ENCODE data around the gene OR13F1.
"Not testable (repeated sequence)": the region's sequence is repeated elsewhere in the genome, so short reads cannot be mapped to it uniquely, and the experiment has no call there.

The OR13F1 gene

GRCh38 chr9:104503963-104504362, at the start of gene OR13F1:
Gene OR13F1, plus strand, starts transcription at chr9:104504263. Its CDS starts 0 bp downstream, at chr9:104504263.
- H3K4me1 Mint-ChIP-seq = no peaks in the 10 kb centered on the region
- H3K27me3 Mint-ChIP-seq = no peaks in the 10 kb centered on the region
- ATAC-seq = no peak
- H3K4me3 Mint-ChIP-seq = no peak within 1 kb of the TSS
- no peak within 1 kb of the TSS for H3K27ac Mint-ChIP-seq
- H3K9me3 Mint-ChIP-seq = peaks cover 5 to 6% of the 10 kb centered on the region in 2 donors
- DNase-seq = no peak

DNA sequence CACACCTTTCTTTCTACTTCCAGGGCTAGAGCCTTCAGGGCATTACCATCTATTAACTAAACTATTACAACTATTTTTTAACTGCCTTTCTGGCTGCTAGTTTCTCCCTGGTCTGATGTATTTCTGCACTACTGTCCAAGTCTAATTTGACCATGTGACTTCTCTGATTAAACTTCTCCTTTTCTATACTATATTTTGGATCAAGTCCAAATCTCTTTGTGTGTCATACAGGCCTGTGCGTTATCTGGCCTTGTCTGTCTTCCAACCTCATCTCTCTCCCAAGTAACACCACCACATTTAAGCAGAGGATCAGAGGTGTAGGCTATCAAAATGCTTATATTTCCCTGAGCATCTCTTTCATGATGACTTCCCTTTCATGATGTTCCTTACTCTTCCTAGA, 47.2 kb upstream of the OR13F1 start:
- Mint-ChIP-seq H3K27ac (no peak overlapping the region), H3K4me1 (no peaks in the 10 kb centered on the region), H3K27me3 (peaks cover 8% of the 10 kb centered on the region), H3K9me3 (peaks cover 0 to 8% of the 10 kb centered on the region in 2 donors), H3K4me3 (no peak overlapping the region)
- DNase-seq = no peak
- no peak for ATAC-seq

DNA sequence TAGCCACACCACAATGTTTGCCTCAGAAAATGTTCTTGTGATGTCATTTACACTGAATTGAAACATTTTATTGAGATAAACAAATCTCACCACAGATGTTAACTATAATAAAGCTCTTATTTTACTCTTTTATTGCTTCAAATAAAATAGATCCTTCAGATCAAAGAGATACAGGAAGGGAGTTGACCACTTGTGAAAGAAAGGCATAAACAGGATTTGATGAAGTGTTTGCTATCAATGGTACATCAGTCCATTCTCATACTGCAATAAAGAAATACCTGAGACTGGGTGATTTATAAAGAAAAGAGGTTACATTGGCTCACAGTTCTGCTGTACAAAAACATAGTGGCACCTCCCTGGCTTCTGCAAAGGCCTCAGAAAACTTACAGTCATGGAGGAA, 40.2 kb upstream of the OR13F1 start:
- no peaks in the 10 kb centered on the region for H3K4me1 Mint-ChIP-seq

GRCh38 chr9:104468261-104468660, 35.8 kb upstream of the OR13F1 start:
- ATAC-seq (no peak), DNase-seq (no peak)
- Mint-ChIP-seq H3K27ac (no peak overlapping the region), H3K9me3 (peaks cover 5 to 33% of the 10 kb centered on the region in 2 donors), H3K4me1 (no peaks in the 10 kb centered on the region), H3K4me3 (no peak overlapping the region), H3K27me3 (no peaks in the 10 kb centered on the region)

More for the DNA sequence above, 40.2 kb upstream of the OR13F1 start:
- DNase-seq (no peak), ATAC-seq (no peak)
- Mint-ChIP-seq H3K27me3 (no peaks in the 10 kb centered on the region), H3K27ac (no peak overlapping the region), H3K9me3 (peaks cover 5 to 27% of the 10 kb centered on the region in 2 donors), H3K4me3 (no peak overlapping the region)

GRCh38 chr9:104482921-104483570, 21.0 kb upstream of the OR13F1 start:
- H3K9me3 Mint-ChIP-seq = no peaks in the 10 kb centered on the region
- H3K27me3 Mint-ChIP-seq = no peaks in the 10 kb centered on the region
- no peaks in the 10 kb centered on the region for H3K4me1 Mint-ChIP-seq
- no peak overlapping the region for H3K27ac Mint-ChIP-seq
- H3K4me3 Mint-ChIP-seq = no peak overlapping the region
- no peak for DNase-seq
- no peak for ATAC-seq

DNA sequence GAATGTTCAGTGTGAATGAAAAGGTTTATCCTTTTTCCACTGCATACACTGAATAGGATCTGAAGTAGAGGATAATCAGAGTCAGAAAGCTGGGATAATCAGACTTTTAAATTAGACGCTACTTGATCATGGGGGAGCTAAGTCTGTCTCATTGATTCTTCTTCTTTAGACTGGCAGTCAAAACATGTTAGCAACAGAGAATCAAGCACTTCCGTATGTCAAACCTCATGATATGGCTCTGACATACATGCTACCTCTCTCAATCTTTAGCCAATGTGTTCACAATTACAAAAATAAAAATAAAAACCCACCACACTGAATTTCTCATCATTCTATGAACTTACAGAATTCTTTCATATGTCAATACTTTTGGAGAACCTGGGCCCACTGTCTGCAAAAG, 19.0 kb upstream of the OR13F1 start:
- Mint-ChIP-seq H3K27ac (no peak overlapping the region), H3K9me3 (no peaks in the 10 kb centered on the region), H3K4me1 (no peaks in the 10 kb centered on the region), H3K4me3 (no peak overlapping the region), H3K27me3 (no peaks in the 10 kb centered on the region)
- no peak for ATAC-seq
- no peak for DNase-seq

- Mint-ChIP-seq H3K27ac (no peak overlapping the region), H3K4me3 (no peak overlapping the region), H3K4me1 (no peaks in the 10 kb centered on the region), H3K27me3 (no peaks in the 10 kb centered on the region), H3K9me3 (no peaks in the 10 kb centered on the region)
- ATAC-seq = no peak
- no peak for DNase-seq
Observed at GRCh38 chr9:104494808-104495207, 9.3 kb upstream of the OR13F1 start.

GRCh38 chr9:104503440-104503839, 623 bp upstream of the OR13F1 start:
- Mint-ChIP-seq H3K27me3 (no peaks in the 10 kb centered on the region), H3K27ac (no peak overlapping the region), H3K4me1 (no peaks in the 10 kb centered on the region), H3K9me3 (peaks cover 4 to 6% of the 10 kb centered on the region in 2 donors), H3K4me3 (no peak overlapping the region)
- ATAC-seq (no peak), DNase-seq (no peak)

DNA sequence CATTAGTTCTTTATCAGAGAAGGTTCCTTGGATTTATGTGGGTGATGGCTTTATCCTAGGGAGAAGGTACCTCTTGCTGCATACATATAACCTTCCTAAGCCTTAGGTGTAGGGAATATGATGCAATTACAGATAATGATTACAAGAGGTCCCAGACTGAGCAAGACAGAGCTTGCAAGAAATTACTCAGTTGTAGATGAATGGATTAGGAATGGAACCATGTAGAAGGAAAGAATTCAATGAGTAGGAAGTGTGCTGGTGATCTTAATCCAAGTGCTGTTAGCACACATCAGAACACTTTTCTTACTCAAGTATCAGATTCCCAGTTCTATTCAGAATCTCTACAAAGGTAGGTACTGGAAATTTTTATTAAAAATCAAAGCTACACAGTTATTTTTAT, 2.5 kb downstream of the OR13F1 start:
- H3K27me3 Mint-ChIP-seq = no peaks in the 10 kb centered on the region
- DNase-seq (no peak), ATAC-seq (no peak)
- no peak overlapping the region for H3K4me3 Mint-ChIP-seq
- H3K4me1 Mint-ChIP-seq = no peaks in the 10 kb centered on the region
- no peak overlapping the region for H3K27ac Mint-ChIP-seq
- peaks cover 5 to 6% of the 10 kb centered on the region in 2 donors for H3K9me3 Mint-ChIP-seq

DNA sequence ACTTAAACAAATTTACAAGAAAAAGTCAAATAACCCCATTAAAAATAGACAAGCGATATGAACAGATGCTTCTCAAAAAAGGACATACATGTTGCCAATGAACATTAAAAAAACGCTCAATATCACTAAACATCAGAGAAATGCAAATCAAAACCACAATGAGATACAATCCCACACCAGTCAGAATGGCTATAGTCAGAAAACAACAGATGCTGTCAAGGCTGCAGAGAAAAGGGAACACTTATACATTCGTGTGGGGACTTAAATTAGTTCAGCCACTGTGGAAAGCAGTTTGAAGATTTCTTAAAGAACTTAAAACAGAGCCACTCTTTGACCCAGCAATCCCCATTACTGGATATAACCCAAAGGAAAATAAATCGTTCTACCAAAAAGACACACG, 10.8 kb downstream of the OR13F1 start:
- Mint-ChIP-seq H3K9me3 (peaks cover 0 to 8% of the 10 kb centered on the region in 2 donors), H3K4me3 (no peak overlapping the region), H3K27ac (no peak overlapping the region), H3K27me3 (no peaks in the 10 kb centered on the region), H3K4me1 (no peaks in the 10 kb centered on the region)
- ATAC-seq = no peak
- no peak for DNase-seq

DNA sequence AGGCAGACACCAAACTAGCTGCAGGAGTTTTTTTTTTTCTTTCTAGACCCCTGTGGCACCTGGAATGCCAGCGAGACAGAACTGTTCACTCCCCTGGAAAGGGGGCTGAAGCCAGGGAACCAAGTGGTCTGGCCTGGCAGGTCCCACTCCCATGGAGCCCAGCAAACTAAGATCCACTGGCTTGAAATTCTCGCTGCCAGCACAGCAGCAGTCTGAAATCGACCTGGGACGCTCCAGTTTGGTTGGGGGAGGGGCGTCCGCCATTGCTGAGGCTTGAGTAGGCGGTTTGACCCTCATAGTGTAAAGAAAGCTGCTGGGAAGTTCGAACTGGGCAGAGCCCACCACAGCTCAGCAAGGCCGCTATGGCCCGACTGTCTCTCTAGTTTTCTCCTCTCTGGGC, 16.2 kb downstream of the OR13F1 start:
- not testable (repeated sequence) for H3K27ac Mint-ChIP-seq, H3K27me3 Mint-ChIP-seq, DNase-seq, H3K4me1 Mint-ChIP-seq, H3K9me3 Mint-ChIP-seq, ATAC-seq, H3K4me3 Mint-ChIP-seq

DNA sequence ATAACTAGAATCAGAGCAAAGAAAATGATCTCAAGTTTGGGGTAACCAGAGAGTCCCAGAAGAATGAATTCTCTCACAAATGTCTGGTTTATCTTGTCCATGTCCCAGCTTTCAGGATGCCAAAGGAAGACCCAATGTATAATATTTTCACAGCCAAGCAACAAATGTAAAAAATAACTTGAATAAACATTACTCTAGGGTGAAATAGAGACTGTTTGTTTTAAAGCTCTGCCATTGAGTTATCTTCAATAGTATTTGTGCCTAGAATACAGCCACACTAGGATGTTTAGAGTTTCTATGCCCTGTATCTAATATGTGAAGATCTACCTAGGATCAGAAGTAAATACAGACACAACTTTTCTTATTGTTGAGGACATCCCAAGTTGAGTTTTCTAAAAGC, 23.0 kb downstream of the OR13F1 start, which contains the start of gene OR13C4:
TSS of gene OR13C4 (minus strand) at position 101 of the 400 bp plus-strand sequence. CDS start at position 101, 0 bp downstream.
- ATAC-seq (no peak), DNase-seq (no peak)
- Mint-ChIP-seq H3K27me3 (no peaks in the 10 kb centered on the region), H3K4me3 (no peak within 1 kb of the TSS), H3K4me1 (no peaks in the 10 kb centered on the region), H3K27ac (no peak within 1 kb of the TSS), H3K9me3 (peaks cover 9 to 17% of the 10 kb centered on the region in 2 donors)

GRCh38 chr9:104536756-104537155, 32.7 kb downstream of the OR13F1 start, which contains the start of gene OR13C3:
Gene OR13C3, minus strand, starts transcription at chr9:104536856. Its CDS starts 133 bp downstream, at chr9:104536723.
- Mint-ChIP-seq H3K4me1 (no peaks in the 10 kb centered on the region), H3K27me3 (peaks cover 8% of the 10 kb centered on the region), H3K27ac (no peak within 1 kb of the TSS), H3K4me3 (no peak within 1 kb of the TSS), H3K9me3 (no peaks in the 10 kb centered on the region)
- DNase-seq = no peak
- no peak for ATAC-seq

DNA sequence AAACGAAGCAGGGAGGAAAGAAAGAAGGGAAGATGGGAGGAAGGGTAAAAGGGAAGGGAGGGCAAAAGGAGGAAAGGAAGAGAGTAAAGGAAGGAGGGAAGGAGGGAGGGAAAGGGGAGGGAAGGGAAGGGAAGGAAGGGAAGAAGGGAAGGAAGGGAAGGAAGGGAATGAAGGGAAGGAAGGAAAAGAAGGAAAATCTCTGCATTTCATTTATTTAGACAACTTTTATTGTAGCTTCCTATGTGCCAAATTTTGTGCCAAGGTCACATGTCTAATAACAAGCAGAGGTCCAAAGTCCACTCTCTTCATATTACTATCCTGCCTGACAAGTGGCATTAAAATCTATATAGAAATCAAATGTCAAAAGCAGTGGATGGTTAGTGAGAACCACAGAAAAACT, 35.2 kb downstream of the OR13F1 start:
- H3K9me3 Mint-ChIP-seq = no peaks in the 10 kb centered on the region
- no peak overlapping the region for H3K27ac Mint-ChIP-seq
- H3K4me1 Mint-ChIP-seq = no peaks in the 10 kb centered on the region
- H3K4me3 Mint-ChIP-seq = no peak overlapping the region
- peaks cover 8% of the 10 kb centered on the region for H3K27me3 Mint-ChIP-seq
- DNase-seq = no peak
- ATAC-seq = no peak

- Mint-ChIP-seq H3K4me1 (no peaks in the 10 kb centered on the region), H3K27ac (no peak overlapping the region), H3K27me3 (no peaks in the 10 kb centered on the region), H3K9me3 (no peaks in the 10 kb centered on the region), H3K4me3 (no peak overlapping the region)
- ATAC-seq = no peak
- no peak for DNase-seq
Observed at GRCh38 chr9:104544644-104545043, 40.6 kb downstream of the OR13F1 start.

DNA sequence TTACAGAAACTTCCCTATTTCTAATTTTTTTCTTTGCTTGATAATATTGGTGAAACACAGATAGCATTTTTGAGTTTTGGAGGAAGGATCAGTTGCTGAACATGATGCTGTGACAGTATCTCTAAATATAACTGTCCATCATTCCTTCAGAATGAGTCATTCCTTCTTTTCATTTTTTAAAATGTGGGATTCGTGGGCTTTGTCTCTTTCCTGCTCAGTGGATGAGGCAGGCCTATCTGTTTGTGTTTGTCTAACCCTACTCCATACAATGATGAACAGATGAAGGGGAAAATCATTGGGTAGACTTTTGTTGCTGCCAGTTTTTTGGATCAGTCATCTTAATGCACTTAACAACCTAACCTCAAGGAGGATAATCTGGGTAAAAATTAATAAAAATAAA, 49.2 kb downstream of the OR13F1 start:
- ATAC-seq (no peak), DNase-seq (no peak)
- H3K4me3 Mint-ChIP-seq = no peak overlapping the region
- H3K4me1 Mint-ChIP-seq = no peaks in the 10 kb centered on the region
- H3K27ac Mint-ChIP-seq = no peak overlapping the region
- no peaks in the 10 kb centered on the region for H3K27me3 Mint-ChIP-seq
- peaks cover 6 to 24% of the 10 kb centered on the region in 2 donors for H3K9me3 Mint-ChIP-seq
